ENCODE data around the gene DDX21.

DNA sequence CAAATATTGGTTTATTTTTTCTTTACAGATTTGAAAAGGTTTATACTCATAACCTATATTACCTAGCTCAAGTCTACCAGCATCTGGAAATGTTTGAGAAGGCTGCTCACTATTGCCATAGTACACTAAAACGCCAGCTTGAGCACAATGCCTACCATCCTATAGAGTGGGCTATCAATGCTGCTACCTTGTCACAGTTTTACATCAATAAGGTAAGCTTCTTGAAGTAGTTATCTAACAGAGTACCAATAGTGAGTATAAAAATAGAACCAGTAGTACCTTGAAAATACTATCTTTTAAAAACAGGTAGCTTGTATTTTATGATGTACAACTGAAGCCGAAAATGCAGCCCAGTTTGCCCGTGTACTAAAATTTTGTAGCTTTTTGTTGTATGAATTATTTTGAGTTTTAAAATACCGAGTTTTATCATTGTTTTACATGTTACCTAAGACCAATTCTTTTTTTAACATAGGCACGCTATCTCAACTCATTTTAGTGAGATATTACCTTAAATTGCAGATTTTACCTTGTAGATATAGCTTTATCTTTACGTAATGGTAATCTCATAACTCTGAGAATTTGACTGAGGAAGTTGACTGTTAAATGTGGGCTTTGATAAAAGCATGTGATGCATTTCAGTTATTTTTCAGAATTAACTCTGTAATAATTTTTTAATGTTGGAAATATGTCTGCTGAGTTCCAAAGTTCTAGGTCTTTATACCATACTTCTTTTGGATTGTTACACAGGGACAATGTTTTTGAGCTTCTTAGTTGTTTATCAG lies 49.9 kb downstream of the DDX21 start:
- TF ChIP-seq CTCF (IDR thresholded peaks at IDR 0.05; ENCODE audit: extremely low read depth in 1 of 2, insufficient read depth in 1 of 2, low read depth in 1 of 2, low read length in 2 of 2): no peak
- no peak for TF ChIP-seq POLR2A (IDR thresholded peaks at IDR 0.05; ENCODE audit: low read depth, low read length)
- no peak for TF ChIP-seq EZH2 (IDR thresholded peaks at IDR 0.05; ENCODE audit: borderline replicate concordance, low read depth, low read length, severe bottlenecking)
- no peak for TF ChIP-seq POLR2AphosphoS5 (IDR thresholded peaks at IDR 0.05; ENCODE audit: insufficient read depth, low read depth, low read length)

All from endothelial cell of umbilical vein (primary cell).